ENCODE results near the gene GAS6.
A peak's percentile ranks its signal among the peaks of the same experiment; 100 is the strongest.

GAS6 gene

GRCh38 chr13:113848431-113849260 lies 15.2 kb downstream of the GAS6 start:
- no peaks in the 10 kb centered on the region for H3K27me3 ChIP-seq (ENCODE audit: low read depth)
- H3K36me3 ChIP-seq (replicated peaks) = no peaks in the 10 kb centered on the region
- no peaks in the 10 kb centered on the region for H3K9me3 ChIP-seq
- DNase-seq (ENCODE audit: low spot score in 2 of 2) = peak in 1 of 2 experiments; percentile 7
- in situ Hi-C loops (cut with MboI; ENCODE audit: low sequenced_read_pairs) = no loop called here
- H3K4me1 ChIP-seq = no peaks in the 10 kb centered on the region
- no peak overlapping the region for H3K4me3 ChIP-seq

DNA sequence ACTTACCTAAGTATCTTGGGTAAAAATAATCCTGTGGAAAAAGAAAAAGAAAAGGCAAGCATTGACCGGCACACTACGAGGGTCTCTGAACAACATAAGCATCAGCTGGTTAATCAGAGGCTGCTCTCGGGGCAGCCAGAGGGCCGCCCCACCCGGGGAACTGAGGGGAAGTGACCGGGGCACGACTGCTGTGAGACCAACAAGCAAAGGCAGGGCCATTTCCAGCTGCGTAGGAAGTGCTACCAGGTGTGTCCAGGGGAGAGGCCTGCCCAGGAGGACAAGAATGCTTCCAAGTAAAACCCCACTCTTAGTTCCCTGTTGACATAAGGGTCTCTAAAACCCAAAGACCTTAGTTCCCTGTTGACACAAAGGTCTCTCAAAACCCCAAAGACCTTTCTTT lies 15.9 kb downstream of the GAS6 start:
- Histone ChIP-seq H3K27me3 (ENCODE audit: low read depth) (no peaks in the 10 kb centered on the region), H3K4me3 (no peak overlapping the region), H3K4me1 (no peaks in the 10 kb centered on the region), H3K36me3 (replicated peaks) (no peaks in the 10 kb centered on the region), H3K9me3 (no peaks in the 10 kb centered on the region)
- DNase-seq (ENCODE audit: low spot score in 2 of 2) = no peak
- in situ Hi-C loops (cut with MboI; ENCODE audit: low sequenced_read_pairs) = no loop called here

DNA sequence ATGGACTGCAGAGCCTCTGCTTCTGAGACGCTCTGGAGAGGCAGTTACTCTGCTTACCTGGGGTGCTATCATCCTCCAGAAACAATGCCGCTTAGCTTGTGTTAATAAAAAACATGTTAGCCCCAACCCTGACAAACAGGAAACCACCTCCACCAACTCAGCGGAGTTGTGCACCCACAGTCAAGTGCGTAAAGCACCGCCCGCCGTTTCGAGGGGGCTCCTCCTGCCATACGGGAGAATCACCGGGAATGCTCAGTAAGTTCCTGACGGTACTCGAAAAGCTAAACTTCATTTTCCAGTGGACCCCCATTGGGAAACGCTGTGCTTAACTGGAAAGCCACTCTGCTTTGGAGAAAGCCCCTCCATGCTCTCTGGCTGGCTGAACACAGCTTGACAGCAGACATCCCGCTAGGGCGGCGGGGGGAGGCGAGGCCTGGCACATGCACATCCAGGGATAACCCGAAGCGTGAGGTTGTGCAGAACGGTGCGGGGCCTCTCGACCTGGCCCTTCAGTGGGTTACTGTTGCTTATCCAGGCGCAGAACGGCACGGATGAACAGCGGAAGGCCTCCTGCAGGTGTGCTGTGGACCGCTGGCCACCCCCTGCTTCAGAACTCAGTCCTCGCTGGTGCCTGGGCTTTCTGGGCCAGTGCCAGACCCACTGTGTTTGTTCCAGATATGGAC lies 17.1 kb downstream of the GAS6 start:
- no peak for DNase-seq (ENCODE audit: low spot score in 2 of 2)
- no peaks in the 10 kb centered on the region for H3K27me3 ChIP-seq (ENCODE audit: low read depth)
- in situ Hi-C loops (cut with MboI; ENCODE audit: low sequenced_read_pairs) = no loop called here
- H3K9me3 ChIP-seq = no peaks in the 10 kb centered on the region
- H3K4me1 ChIP-seq = no peaks in the 10 kb centered on the region
- no peaks in the 10 kb centered on the region for H3K36me3 ChIP-seq (replicated peaks)
- no peak overlapping the region for H3K4me3 ChIP-seq

- no peaks in the 10 kb centered on the region for H3K4me1 ChIP-seq
- H3K9me3 ChIP-seq = no peaks in the 10 kb centered on the region
- in situ Hi-C loops (cut with MboI; ENCODE audit: low sequenced_read_pairs) = no loop called here
- no peaks in the 10 kb centered on the region for H3K27me3 ChIP-seq (ENCODE audit: low read depth)
- no peaks in the 10 kb centered on the region for H3K36me3 ChIP-seq (replicated peaks)
- DNase-seq (ENCODE audit: low spot score in 2 of 2) = no peak
- H3K4me3 ChIP-seq = no peak overlapping the region
Observed at GRCh38 chr13:113845723-113846635, 17.9 kb downstream of the GAS6 start.

- no peaks in the 10 kb centered on the region for H3K4me1 ChIP-seq
- no peak overlapping the region for H3K4me3 ChIP-seq
- no peaks in the 10 kb centered on the region for H3K36me3 ChIP-seq (replicated peaks)
- no peak for DNase-seq (ENCODE audit: low spot score in 2 of 2)
- H3K27me3 ChIP-seq (ENCODE audit: low read depth) = no peaks in the 10 kb centered on the region
- H3K9me3 ChIP-seq = no peaks in the 10 kb centered on the region
- in situ Hi-C loops (cut with MboI; ENCODE audit: low sequenced_read_pairs) = no loop called here
Observed at GRCh38 chr13:113845055-113845454, 18.8 kb downstream of the GAS6 start.

DNA sequence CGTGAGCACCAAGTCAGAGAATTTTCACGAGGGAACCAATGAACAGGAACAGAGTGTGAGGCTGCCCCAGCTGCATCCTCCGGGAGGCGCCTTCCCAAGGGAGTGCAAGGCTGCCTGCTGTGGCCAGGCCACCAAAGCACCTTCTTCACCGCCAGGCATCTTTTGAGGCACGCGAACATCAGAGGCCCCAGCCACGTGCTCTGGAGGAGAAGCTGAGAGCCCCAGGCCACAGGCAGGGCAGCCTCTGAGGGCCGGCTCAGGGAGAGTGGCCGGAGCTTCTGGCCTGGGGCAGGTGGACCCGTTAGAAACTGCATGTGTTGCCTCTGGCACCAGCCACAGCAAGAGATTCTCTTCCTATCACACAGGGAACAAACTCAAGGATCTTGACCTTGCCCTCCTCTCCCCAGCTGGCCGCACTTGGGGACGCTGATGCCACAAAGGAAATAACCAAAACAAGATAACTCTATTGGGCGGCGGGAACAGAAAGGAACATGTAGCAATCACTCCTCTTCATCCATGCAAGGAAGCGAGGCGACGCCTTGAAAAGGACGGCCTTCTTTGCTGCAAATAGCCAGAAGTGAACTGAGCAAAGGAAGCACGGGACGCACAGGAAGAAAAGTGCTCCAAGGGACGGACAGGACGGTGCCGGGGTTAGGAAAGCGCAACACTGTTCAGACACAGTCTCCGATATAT lies 19.9 kb downstream of the GAS6 start:
- H3K4me3 ChIP-seq = no peak overlapping the region
- no peaks in the 10 kb centered on the region for H3K4me1 ChIP-seq
- H3K9me3 ChIP-seq = no peaks in the 10 kb centered on the region
- in situ Hi-C loops (cut with MboI; ENCODE audit: low sequenced_read_pairs) = no loop called here
- no peaks in the 10 kb centered on the region for H3K36me3 ChIP-seq (replicated peaks)
- peak in 1 of 2 experiments; percentile 6 for DNase-seq (ENCODE audit: low spot score in 2 of 2)
- H3K27me3 ChIP-seq (ENCODE audit: low read depth) = no peaks in the 10 kb centered on the region

DNA sequence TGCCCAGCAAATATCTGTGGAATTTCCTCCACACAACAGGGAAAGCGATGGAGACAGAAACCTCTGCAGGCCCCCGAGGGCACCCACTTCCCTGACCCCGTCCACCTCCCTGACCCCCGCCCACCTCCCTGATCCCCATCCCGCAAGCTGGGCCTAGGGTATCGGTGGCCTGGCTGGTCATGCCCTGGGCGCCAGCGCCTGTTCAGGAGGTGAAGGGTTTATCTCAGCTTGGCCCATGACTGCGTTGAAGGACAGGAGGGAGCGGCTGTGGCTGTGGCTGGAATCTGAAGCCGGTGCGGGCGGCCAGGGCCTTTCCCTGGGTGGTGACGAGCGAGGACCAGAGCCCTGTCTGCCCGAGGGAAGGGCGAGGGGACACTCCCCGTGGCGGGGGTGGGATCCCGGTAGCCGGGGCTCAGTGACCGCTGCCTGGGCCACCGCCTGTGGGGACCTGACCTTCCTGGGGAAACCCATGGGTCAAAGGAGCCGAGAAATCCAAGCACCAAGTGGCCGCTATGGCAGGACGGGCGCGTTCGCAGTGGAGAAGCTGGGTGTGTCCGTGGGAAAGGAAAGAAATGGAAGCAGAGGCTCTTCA lies 20.7 kb downstream of the GAS6 start:
- Histone ChIP-seq H3K4me3 (no peak overlapping the region), H3K36me3 (replicated peaks) (no peaks in the 10 kb centered on the region), H3K27me3 (ENCODE audit: low read depth) (no peaks in the 10 kb centered on the region), H3K4me1 (no peaks in the 10 kb centered on the region), H3K9me3 (no peaks in the 10 kb centered on the region)
- DNase-seq (ENCODE audit: low spot score in 2 of 2) = no peak
- in situ Hi-C loops (cut with MboI; ENCODE audit: low sequenced_read_pairs) = no loop called here

- Histone ChIP-seq H3K4me1 (no peaks in the 10 kb centered on the region), H3K4me3 (no peak overlapping the region), H3K9me3 (no peaks in the 10 kb centered on the region), H3K27me3 (ENCODE audit: low read depth) (no peaks in the 10 kb centered on the region), H3K36me3 (replicated peaks) (no peaks in the 10 kb centered on the region)
- DNase-seq (ENCODE audit: low spot score in 2 of 2) = no peak
- in situ Hi-C loops (cut with MboI; ENCODE audit: low sequenced_read_pairs) = no loop called here
Observed at GRCh38 chr13:113842336-113843062, 21.4 kb downstream of the GAS6 start.

DNA sequence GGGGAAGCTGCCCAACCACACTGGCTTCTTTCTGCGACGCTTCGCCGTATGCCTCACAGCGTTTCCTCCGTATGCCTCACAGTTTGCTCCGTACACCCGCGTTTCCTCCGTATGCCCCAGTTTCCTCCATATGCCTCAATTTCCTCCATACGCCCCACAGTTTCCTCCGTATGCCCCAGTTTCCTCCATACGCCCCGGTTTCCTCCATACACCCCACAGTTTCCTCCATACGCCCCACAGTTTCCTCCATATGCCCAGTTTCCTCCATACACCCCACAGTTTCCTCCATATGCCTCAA lies 22.6 kb downstream of the GAS6 start:
- Histone ChIP-seq H3K36me3 (replicated peaks) (no peaks in the 10 kb centered on the region), H3K27me3 (ENCODE audit: low read depth) (no peaks in the 10 kb centered on the region), H3K4me1 (no peaks in the 10 kb centered on the region), H3K9me3 (no peaks in the 10 kb centered on the region), H3K4me3 (no peak overlapping the region)
- in situ Hi-C loops (cut with MboI; ENCODE audit: low sequenced_read_pairs) = no loop called here
- no peak for DNase-seq (ENCODE audit: low spot score in 2 of 2)

DNA sequence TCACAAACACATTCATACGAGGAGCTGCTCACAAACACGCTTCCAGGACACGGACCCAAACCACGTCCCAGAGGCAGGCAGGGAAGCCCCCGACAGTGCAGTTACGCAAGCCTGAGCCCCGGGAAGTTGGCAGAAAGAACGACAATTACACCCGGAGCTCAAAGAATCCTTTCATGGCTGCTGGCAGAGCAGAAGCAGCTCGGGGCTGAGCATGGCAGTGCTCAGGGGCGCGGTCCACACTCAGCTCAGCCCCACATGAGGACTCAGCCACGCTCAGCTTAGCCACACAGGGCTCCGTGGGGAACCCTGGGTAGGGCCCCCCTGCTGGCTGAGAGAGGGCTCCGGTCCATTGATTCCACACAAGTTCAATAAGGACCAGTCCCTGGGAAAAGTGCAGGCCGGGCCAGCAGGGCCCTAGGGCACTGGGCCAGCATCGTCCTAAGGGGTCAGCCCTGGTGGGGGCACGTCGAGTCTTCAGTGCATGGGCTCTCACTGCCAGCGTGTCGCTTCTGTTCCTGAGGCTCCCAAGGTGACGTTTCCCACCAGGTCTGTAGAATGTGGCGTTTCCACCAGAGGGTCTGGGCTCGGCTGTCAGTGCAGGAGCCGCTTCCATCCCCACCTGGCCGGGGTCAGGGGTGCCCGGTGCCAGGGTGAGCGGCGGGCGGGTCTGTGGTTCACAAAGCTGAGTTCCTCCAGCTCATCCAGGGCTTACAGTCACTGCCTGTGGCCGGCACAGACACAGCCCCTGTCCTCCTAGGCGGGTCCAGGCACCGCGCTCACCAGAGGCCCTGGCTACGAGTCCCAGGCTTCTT lies 23.1 kb downstream of the GAS6 start:
- in situ Hi-C loops (cut with MboI; ENCODE audit: low sequenced_read_pairs) = no loop called here
- DNase-seq (ENCODE audit: low spot score in 2 of 2) = no peak
- Histone ChIP-seq H3K36me3 (replicated peaks) (no peaks in the 10 kb centered on the region), H3K4me3 (no peak overlapping the region), H3K4me1 (no peaks in the 10 kb centered on the region), H3K9me3 (no peaks in the 10 kb centered on the region), H3K27me3 (ENCODE audit: low read depth) (no peaks in the 10 kb centered on the region)

DNA sequence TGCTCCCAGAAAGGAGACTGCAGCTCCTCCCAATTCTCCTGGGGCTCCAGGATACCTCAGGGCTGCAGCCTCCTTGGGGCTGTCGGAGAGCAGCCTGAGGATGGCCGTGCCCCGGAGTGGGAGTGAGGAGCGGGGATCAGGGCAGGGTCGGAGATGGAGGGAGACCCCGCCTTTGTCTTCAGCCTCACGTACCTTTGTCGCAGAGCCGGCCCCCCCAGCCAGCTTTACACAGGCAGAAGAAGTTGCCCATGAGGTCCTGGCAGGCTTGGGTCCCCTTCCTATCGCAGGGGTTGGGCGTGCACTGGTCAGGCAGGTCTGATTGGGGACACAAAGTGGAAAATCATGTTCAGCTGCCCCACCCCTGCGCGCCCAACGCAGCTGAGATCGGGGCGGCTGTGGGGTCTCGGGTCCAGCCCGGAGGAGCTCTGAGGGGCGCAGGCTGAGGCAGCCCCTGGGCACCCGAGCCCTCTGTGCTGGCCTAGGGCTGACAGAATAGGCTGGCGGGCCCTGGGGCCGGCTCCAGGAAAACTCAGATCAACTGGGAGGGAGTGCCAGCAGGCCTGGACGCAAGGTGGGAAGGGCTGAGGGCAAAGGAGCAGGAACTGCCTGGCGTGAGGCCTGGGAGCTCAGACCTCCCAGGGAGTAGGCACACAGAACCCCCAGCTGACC lies 24.2 kb downstream of the GAS6 start:
- H3K36me3 ChIP-seq (replicated peaks) = no peaks in the 10 kb centered on the region
- DNase-seq (ENCODE audit: low spot score in 2 of 2) = no peak
- H3K27me3 ChIP-seq (ENCODE audit: low read depth) = no peaks in the 10 kb centered on the region
- in situ Hi-C loops (cut with MboI; ENCODE audit: low sequenced_read_pairs) = no loop called here
- H3K9me3 ChIP-seq = no peaks in the 10 kb centered on the region
- H3K4me3 ChIP-seq = no peak overlapping the region
- H3K4me1 ChIP-seq = no peaks in the 10 kb centered on the region

DNA sequence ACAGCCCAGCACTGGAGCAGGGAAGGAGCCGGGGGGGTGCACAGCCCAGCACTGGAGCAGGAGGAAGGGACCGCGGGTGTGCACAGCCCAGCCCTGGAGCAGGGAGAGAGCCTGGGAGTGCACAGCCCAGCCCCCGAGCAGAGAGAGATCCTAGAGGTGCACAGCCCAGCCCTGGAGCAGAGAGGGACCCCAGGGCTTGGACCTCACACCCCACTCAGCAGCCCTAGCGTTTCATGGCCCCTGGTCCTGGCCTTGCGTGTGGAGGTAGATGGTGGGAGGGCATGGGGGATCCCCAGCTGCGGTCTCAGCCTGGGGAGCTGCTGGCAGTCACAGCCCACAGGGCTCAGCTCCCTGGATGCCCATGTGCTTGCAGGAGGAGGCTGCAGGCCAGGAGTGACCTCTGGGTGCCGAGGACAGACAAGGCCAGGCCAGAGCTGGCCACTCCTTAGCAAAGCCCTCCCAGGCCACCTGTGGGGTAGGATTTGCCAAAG lies 25.1 kb downstream of the GAS6 start:
- Histone ChIP-seq H3K36me3 (replicated peaks) (no peaks in the 10 kb centered on the region), H3K4me3 (no peak overlapping the region), H3K27me3 (ENCODE audit: low read depth) (no peaks in the 10 kb centered on the region), H3K9me3 (no peaks in the 10 kb centered on the region), H3K4me1 (no peaks in the 10 kb centered on the region)
- no peak for DNase-seq (ENCODE audit: low spot score in 2 of 2)
- in situ Hi-C loops (cut with MboI; ENCODE audit: low sequenced_read_pairs) = no loop called here

Measured in HAP-1 (cell line).